BE2C (cell line): ENCODE measurements around the gene KANK3.
A peak's percentile ranks its signal among the peaks of the same experiment; 100 is the strongest.

Experiments
- DNase-seq: peaks from one replicate; pipeline ENCODE4 v3.0.0-alpha.2; 2020
- H3K27me3 ChIP-seq: fragments of 250-450 bp; sonication (Bioruptor Pico); 2 replicates; pipeline ENCODE4 v1.5.1; 2020; ENCODE audit warnings: mild to moderate bottlenecking
- H3K36me3 ChIP-seq: fragments of 250-450 bp; sonication (Bioruptor Pico); 2 replicates; pipeline ENCODE4 v1.5.1; 2020; ENCODE audit warnings: mild to moderate bottlenecking
- H3K4me1 ChIP-seq: fragments of 250-450 bp; sonication (Bioruptor Pico); 2 replicates; pipeline ENCODE4 v1.5.1; 2020
- H3K4me3 ChIP-seq: 2 replicates; pipeline ENCODE4 v1.5.1; 2011; ENCODE audit warnings: low read depth, low read length
- H3K9me3 ChIP-seq: fragments of 250-450 bp; sonication (Bioruptor Pico); 2 replicates; pipeline ENCODE4 v1.5.1; 2020
- TF ChIP-seq, protein P1 (sequence below): IDR thresholded peaks from 2 replicates; pipeline ENCODE4 v1.5.1; 2012; ENCODE audit warnings: mild to moderate bottlenecking, low read depth, low read length

KANK3 gene

DNA sequence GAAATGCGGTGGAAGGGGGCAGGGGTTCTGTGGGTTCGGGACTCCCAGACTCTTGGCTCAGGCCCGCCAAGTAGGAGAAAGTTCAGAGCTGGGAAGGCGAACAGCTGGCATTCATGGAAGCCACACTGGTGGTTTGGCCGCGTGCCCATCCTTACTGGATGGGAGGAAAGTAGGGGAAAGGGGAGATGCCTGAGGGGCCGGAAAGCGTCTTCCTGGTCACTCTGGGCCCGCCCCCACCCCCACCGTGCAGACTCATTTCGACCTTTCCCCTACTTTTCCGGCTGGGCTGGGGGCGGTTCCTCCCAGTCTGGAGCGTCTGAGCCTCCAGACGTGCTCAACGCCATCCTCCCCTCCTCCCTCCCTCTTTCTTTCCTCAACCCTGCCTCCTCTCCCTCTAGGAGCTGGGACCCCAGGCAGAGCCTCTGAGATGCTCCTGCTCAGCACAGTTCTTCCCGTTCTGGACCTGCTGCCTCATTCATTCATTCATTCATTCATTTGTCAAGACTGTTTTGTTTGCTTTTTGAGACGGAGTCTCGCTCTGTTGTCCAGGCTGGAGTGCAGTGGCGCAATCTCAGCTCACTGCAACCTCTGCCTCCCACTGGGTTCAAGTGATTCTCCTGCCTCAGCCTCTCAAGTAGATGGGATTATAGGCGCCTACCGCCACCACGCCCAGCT lies 24.4 kb upstream of the KANK3 start:
- Histone ChIP-seq H3K27me3 (peaks cover 8% of the 10 kb centered on the region; the same call in 1 of the 2 replicates), H3K4me1 (peaks cover 12% of the 10 kb centered on the region), H3K4me3 (peak overlapping the region; percentile 8), H3K36me3 (no peaks in the 10 kb centered on the region), H3K9me3 (no peaks in the 10 kb centered on the region)
- TF ChIP-seq, protein P1, sequence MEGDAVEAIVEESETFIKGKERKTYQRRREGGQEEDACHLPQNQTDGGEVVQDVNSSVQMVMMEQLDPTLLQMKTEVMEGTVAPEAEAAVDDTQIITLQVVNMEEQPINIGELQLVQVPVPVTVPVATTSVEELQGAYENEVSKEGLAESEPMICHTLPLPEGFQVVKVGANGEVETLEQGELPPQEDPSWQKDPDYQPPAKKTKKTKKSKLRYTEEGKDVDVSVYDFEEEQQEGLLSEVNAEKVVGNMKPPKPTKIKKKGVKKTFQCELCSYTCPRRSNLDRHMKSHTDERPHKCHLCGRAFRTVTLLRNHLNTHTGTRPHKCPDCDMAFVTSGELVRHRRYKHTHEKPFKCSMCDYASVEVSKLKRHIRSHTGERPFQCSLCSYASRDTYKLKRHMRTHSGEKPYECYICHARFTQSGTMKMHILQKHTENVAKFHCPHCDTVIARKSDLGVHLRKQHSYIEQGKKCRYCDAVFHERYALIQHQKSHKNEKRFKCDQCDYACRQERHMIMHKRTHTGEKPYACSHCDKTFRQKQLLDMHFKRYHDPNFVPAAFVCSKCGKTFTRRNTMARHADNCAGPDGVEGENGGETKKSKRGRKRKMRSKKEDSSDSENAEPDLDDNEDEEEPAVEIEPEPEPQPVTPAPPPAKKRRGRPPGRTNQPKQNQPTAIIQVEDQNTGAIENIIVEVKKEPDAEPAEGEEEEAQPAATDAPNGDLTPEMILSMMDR: no peak
- DNase-seq: peak; percentile 94

- peak overlapping the region; percentile 8; the same call in 1 of the 2 replicates for H3K4me3 ChIP-seq
- TF ChIP-seq, protein P1: no peak
- no peaks in the 10 kb centered on the region for H3K36me3 ChIP-seq
- peaks cover 8% of the 10 kb centered on the region; the same call in 1 of the 2 replicates for H3K27me3 ChIP-seq
- DNase-seq: no peak
- no peaks in the 10 kb centered on the region for H3K9me3 ChIP-seq
- H3K4me1 ChIP-seq: peaks cover 12% of the 10 kb centered on the region
Observed at GRCh38 chr19:8366961-8367326, 23.9 kb upstream of the KANK3 start.

DNA sequence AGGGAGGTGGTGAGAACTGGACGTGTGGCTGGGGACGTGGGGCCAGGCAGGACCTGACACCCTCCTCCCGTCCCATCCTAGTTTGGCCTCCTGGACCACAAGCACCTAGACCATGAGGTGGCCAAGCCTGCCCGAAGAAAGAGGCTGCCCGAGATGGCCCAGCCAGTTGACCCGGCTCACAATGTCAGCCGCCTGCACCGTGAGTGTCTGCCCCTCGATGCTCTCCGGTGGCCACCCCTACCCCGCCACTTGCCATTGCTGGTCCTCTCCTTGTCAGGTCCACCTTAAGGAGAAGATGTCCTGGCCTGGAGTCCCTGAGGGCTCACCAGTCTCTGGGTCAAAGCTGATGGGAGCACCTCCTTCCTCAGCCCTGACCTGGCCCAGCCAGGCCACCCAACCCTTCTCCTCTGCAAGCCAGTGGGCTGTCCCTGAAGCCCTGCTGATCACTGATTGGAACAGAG lies 23.1 kb upstream of the KANK3 start:
- H3K4me3 ChIP-seq: no peak overlapping the region
- no peaks in the 10 kb centered on the region for H3K9me3 ChIP-seq
- peaks cover 8% of the 10 kb centered on the region; the same call in 1 of the 2 replicates for H3K27me3 ChIP-seq
- H3K36me3 ChIP-seq: no peaks in the 10 kb centered on the region
- H3K4me1 ChIP-seq: peaks cover 8% of the 10 kb centered on the region
- DNase-seq: no peak
- TF ChIP-seq, protein P1: no peak

GRCh38 chr19:8363803-8364771 lies 21.0 kb upstream of the KANK3 start, which contains the start of gene ANGPTL4:
TSS of gene ANGPTL4 (plus strand) at chr19:8364155. CDS start at chr19:8364322, 167 bp downstream.
- peak; percentile 68 for DNase-seq
- peak within 1 kb of the TSS; percentile 51 for H3K4me3 ChIP-seq
- H3K36me3 ChIP-seq: no peaks in the 10 kb centered on the region
- peaks cover 8% of the 10 kb centered on the region for H3K4me1 ChIP-seq
- TF ChIP-seq, protein P1: no peak; the same call in 1 of the 2 replicates
- no peaks in the 10 kb centered on the region for H3K9me3 ChIP-seq
- H3K27me3 ChIP-seq: peaks cover 8% of the 10 kb centered on the region; the same call in 1 of the 2 replicates

- peaks cover 8% of the 10 kb centered on the region; the same call in 1 of the 2 replicates for H3K27me3 ChIP-seq
- DNase-seq: peak; percentile 69
- TF ChIP-seq, protein P1: no peak
- H3K9me3 ChIP-seq: no peaks in the 10 kb centered on the region; the same call in 1 of the 2 replicates
- peaks cover 3% of the 10 kb centered on the region for H3K4me1 ChIP-seq
- no peak overlapping the region for H3K4me3 ChIP-seq
- no peaks in the 10 kb centered on the region for H3K36me3 ChIP-seq
Observed at GRCh38 chr19:8361921-8362793, 19.1 kb upstream of the KANK3 start.
